Nephron (organoid): Measurements from ENCODE around the gene MAFB.
"Not testable (repeated sequence)": the region's sequence is repeated elsewhere in the genome, so short reads cannot be mapped to it uniquely, and the experiment has no call there.

Experiments
- H3K27ac Mint-ChIP-seq, 3 experiments: 2 replicates each; pipeline ENCODE4 v1.8.0; 2020; ENCODE audit warnings: mixed read lengths in 3 of 3, mild to moderate bottlenecking in 2 of 3, moderate library complexity in 1 of 3
- H3K27me3 Mint-ChIP-seq: 2 replicates; pipeline ENCODE4 v1.8.0; 2021; ENCODE audit warnings: low read depth, mild to moderate bottlenecking, moderate library complexity, mixed read lengths
- H3K36me3 Mint-ChIP-seq: 2 replicates; pipeline ENCODE4 v1.8.0; 2020; ENCODE audit warnings: low read depth, mixed read lengths
- H3K4me1 Mint-ChIP-seq: 2 replicates; pipeline ENCODE4 v1.8.0; 2020; ENCODE audit warnings: mixed read lengths
- H3K4me3 Mint-ChIP-seq, 3 experiments: 2 replicates each; pipeline ENCODE4 v1.8.0; 2020; ENCODE audit warnings: mild to moderate bottlenecking in 3 of 3, mixed read lengths in 3 of 3, moderate library complexity in 2 of 3
- H3K9me3 Mint-ChIP-seq: 2 replicates; pipeline ENCODE4 v1.8.0; 2020; ENCODE audit warnings: mixed read lengths
- TF ChIP-seq, protein P1 (sequence below), 3 experiments: fragments of 200-600 bp; sonication (generic); IDR thresholded peaks; one replicate each; pipeline ENCODE4 v1.5.0; 2021; ENCODE audit warnings: antibody characterized with exemption in 3 of 3; ENCODE audit not compliant: unreplicated experiment in 3 of 3

MAFB gene

DNA sequence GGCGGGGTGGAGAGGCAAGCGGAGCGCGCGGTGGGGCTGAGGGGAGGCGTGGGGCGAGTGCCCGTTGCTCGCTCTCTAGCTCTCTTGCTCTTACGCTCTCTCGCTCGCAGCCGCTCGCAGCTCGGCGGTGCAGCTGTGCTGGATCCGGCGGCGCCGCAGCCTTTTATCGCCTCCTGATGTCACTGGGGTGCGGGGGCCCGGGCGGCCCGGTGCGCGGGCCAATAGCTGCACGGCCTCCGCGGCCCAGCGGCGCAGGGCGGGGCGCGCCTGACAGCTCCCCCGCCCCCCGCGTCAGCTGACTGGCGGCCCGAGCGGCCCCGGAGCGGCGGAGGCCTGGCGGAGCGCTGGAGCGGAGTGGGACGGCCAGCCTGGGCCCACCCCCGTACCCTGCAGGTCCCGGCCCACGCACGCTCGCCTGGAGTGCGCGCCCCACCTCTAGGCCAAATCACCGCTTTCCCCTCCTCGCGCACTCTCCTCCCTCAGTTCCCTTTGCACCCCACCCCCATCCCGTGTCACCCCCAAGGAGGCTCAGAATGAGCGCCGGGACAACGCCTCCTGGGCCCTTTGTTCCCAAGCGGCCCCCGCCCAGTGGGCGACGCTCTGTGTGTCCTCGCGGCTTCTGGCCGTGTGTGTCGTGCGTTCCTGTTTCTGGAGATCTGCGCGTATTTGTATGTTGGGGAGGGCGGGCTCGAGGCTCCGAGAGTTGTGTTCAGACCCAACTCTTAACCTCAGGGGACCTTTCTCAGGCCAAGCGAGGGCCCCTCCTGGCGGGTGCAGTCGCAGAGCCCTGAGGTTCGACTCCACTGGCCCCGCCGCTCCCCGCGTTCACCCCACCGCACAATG lies at the start of gene MAFB:
Gene MAFB, minus strand, starts transcription at position 137 of the 843 bp plus-strand sequence. CDS start 386 bp downstream, outside the sequence.
- Mint-ChIP-seq H3K27me3 (peaks cover 90% of the 10 kb centered on the region), H3K9me3 (peaks cover 2% of the 10 kb centered on the region), H3K4me3 (peak within 1 kb of the TSS; percentile 94 to 98 (median 96)), H3K36me3 (peaks cover 36% of the 10 kb centered on the region), H3K27ac (peak within 1 kb of the TSS; percentile 91 to 99 (median 98)), H3K4me1 (peaks cover 31% of the 10 kb centered on the region)
- TF ChIP-seq, protein P1, sequence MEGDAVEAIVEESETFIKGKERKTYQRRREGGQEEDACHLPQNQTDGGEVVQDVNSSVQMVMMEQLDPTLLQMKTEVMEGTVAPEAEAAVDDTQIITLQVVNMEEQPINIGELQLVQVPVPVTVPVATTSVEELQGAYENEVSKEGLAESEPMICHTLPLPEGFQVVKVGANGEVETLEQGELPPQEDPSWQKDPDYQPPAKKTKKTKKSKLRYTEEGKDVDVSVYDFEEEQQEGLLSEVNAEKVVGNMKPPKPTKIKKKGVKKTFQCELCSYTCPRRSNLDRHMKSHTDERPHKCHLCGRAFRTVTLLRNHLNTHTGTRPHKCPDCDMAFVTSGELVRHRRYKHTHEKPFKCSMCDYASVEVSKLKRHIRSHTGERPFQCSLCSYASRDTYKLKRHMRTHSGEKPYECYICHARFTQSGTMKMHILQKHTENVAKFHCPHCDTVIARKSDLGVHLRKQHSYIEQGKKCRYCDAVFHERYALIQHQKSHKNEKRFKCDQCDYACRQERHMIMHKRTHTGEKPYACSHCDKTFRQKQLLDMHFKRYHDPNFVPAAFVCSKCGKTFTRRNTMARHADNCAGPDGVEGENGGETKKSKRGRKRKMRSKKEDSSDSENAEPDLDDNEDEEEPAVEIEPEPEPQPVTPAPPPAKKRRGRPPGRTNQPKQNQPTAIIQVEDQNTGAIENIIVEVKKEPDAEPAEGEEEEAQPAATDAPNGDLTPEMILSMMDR (IDR thresholded peaks at IDR 0.05; ENCODE audit: unreplicated experiment in 3 of 3): no peak

DNA sequence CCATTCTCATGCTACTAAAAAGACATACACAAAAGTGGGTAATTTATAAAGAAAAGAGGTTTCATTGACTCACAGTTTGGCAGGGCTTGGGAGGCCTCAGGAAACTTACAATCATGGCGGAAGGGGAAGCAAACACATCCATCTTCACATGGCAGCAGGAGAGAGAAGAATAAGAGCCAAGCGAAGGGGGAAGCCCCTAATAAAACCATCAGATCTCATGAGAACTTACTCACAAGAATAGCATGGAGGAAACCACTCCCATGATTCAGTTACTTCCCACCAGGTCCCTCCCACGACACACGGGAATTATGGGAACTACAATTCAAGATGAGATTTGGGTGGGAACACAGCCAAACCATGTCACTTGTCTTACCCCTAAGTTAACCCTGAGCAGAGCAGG lies 47.4 kb upstream of the MAFB start:
- not testable (repeated sequence) for H3K9me3 Mint-ChIP-seq, H3K4me3 Mint-ChIP-seq, H3K27ac Mint-ChIP-seq, H3K36me3 Mint-ChIP-seq, H3K4me1 Mint-ChIP-seq
- H3K27me3 Mint-ChIP-seq: peaks cover 13% of the 10 kb centered on the region

DNA sequence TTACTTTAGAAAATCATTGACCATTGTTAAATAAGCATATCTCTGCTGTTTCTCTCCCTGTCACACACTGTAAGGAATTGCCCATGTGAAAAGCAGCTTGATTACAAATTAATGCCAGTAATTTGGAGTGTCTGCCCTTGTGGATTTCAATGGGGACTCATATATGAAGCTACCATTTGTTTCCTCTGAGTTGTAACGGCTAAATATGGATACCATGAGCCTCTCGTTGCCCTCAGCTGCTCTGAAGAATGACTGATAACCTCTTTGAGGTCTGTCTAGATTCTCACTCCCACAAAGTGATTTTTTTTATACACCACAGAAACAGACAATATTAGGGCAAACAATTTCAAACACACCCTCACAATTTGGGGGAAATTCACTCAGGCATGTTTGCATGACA lies 40.0 kb upstream of the MAFB start:
- TF ChIP-seq, protein P1 (IDR thresholded peaks at IDR 0.05; ENCODE audit: unreplicated experiment in 3 of 3): no peak
- peaks cover 5% of the 10 kb centered on the region for H3K4me1 Mint-ChIP-seq
- H3K27me3 Mint-ChIP-seq: peaks cover 6% of the 10 kb centered on the region
- H3K36me3 Mint-ChIP-seq: no peaks in the 10 kb centered on the region
- H3K27ac Mint-ChIP-seq: peak overlapping the region in 1 of 3 experiments; percentile 43
- H3K4me3 Mint-ChIP-seq: no peak overlapping the region
- H3K9me3 Mint-ChIP-seq: peaks cover 6% of the 10 kb centered on the region

DNA sequence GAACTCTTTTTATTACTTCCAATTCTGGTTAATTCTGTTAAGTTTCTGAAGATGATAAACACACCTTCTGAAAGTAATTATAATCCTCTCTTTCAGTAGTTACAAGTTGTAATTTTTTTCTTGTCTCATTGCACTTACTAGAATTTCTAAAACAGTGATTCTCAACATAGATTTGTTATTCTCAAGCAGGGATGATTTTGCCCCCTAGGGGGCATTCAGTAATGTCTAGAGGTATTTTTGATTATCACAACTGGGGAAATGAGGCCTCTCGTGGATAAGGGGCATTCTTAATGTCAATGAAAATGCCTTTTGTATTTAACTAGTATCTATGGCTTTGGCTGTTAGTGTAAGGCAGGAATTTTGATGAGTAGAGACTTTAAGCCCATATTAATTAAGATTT lies 39.4 kb upstream of the MAFB start:
- peaks cover 5% of the 10 kb centered on the region for H3K4me1 Mint-ChIP-seq
- peaks cover 9% of the 10 kb centered on the region for H3K9me3 Mint-ChIP-seq
- H3K36me3 Mint-ChIP-seq: no peaks in the 10 kb centered on the region
- TF ChIP-seq, protein P1 (IDR thresholded peaks at IDR 0.05; ENCODE audit: unreplicated experiment in 3 of 3): no peak
- H3K27ac Mint-ChIP-seq: no peak overlapping the region
- peaks cover 6% of the 10 kb centered on the region for H3K27me3 Mint-ChIP-seq
- no peak overlapping the region for H3K4me3 Mint-ChIP-seq

DNA sequence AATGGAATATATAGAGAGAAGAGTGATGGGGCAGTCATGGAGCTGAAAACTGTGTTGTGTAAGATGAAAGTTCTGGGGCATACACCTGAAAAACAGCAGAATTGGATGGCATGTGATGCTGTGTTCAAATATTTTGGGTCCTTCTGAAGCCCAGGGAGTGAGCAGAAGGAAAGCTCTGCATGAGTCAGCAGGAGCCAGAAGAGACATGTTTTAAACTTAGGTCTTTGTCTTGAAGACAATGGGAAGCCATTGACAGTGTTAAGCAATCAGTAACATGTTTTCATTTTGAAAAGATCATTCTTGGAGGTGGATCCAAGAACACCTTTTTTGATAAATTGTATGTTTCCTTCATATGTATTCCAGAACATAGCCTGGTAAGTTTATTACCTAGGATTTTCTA lies 38.9 kb upstream of the MAFB start:
- H3K27me3 Mint-ChIP-seq: peaks cover 9% of the 10 kb centered on the region
- TF ChIP-seq, protein P1 (IDR thresholded peaks at IDR 0.05; ENCODE audit: unreplicated experiment in 3 of 3): no peak
- no peaks in the 10 kb centered on the region for H3K36me3 Mint-ChIP-seq
- peaks cover 9% of the 10 kb centered on the region for H3K9me3 Mint-ChIP-seq
- no peak overlapping the region for H3K27ac Mint-ChIP-seq
- no peak overlapping the region for H3K4me3 Mint-ChIP-seq
- peaks cover 5% of the 10 kb centered on the region for H3K4me1 Mint-ChIP-seq

DNA sequence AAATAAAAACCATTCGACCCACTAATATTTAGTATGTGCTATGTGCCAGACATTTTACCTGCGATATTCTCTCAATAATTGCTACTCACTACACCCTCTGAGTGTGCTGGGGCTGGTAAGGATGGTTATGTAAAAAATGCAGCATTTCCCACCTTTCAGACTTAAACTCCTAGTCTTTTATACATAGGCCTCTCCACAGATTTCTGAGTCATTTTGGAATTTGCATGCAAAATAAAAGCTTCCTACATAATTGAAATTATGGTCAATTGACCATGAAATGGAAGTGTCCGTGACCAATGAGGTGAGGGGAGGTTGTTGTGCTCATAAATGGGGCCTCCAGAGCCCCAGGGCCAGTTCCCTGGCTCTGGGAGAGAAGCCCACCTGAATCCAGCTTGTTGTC lies 37.7 kb upstream of the MAFB start:
- Mint-ChIP-seq H3K27ac (no peak overlapping the region), H3K4me1 (peaks cover 5% of the 10 kb centered on the region), H3K36me3 (no peaks in the 10 kb centered on the region), H3K4me3 (no peak overlapping the region), H3K9me3 (peaks cover 9% of the 10 kb centered on the region), H3K27me3 (peaks cover 14% of the 10 kb centered on the region)
- TF ChIP-seq, protein P1 (IDR thresholded peaks at IDR 0.05; ENCODE audit: unreplicated experiment in 3 of 3): no peak
